ENCODE measurements around the gene NCOA1. TPM values are rescaled to one million over a fixed set of nuclear protein-coding genes. Genes with fewer than 3 reads are reported as not detected.

NCOA1 gene
- total RNA-seq, 2 donors from 2014 or later = 20.1 to 22.6 TPM

DNA sequence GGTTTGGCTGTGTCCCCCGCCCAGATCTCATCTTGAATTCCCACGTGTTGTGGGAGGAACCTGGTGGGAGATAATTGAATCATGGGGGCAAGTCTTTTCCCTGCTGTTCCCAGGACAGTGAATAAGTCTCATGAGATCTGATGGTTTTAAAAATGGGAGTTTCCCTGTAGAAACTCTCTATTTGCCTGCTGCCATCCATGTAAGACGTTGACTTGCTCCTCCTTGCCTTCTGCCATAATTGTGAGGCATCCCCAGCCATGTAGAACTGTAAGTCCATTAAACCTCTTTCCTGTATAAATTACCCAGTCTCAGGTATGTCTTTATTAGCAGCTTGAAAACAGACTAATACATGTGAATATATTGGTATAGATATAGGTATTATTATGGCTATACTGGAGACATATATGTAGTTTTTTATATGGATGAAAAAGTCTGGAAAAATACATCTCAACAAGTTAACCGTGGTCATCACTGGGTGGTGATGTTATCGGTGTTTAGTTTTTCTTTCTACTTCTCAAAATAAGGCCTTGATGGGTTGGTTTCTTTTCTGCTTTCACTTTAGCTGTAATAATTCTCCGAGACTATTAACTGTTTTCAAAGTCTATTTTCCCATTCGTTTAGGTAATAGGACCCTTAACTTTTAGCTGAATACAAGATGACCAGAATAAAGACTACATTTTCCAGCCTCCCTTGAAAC lies 39.1 kb upstream of the NCOA1 start:
- Histone ChIP-seq H3K9ac (ENCODE audit: extremely low read depth, low read length, poor library complexity, severe bottlenecking) (no peak overlapping the region), H3K27me3 (ENCODE audit: control insufficient read depth, insufficient read depth, low read length, poor library complexity, severe bottlenecking) (peaks cover 71% of the 10 kb centered on the region), H3K36me3 (ENCODE audit: control insufficient read depth, insufficient read depth, low read length) (no peaks in the 10 kb centered on the region), H3K4me3 (ENCODE audit: low read length) (no peak overlapping the region), H3K9me3 (ENCODE audit: control insufficient read depth, low read length) (peaks cover 29% of the 10 kb centered on the region), H3K27ac (ENCODE audit: low read depth, low read length) (no peak overlapping the region), H3K4me1 (ENCODE audit: control insufficient read depth, insufficient read depth, low read length) (peaks cover 2% of the 10 kb centered on the region)
- peaks cover 23% of the 10 kb centered on the region for H3K9me3 Mint-ChIP-seq
- peaks cover 11% of the 10 kb centered on the region for H3K4me1 Mint-ChIP-seq
- peaks cover 78% of the 10 kb centered on the region for H3K27me3 Mint-ChIP-seq (ENCODE audit: insufficient read depth)
- WGBS, 2 experiments (ENCODE audit: insufficient coverage in 1 of 2, insufficient read length in 1 of 2) = 86 to 91% methylated on average over 4 to 7 of the region's 7 CpGs
- no peak overlapping the region for H3K27ac Mint-ChIP-seq
- H3K4me3 Mint-ChIP-seq = no peak overlapping the region
- no peak for DNase-seq
- TF ChIP-seq, protein P1, sequence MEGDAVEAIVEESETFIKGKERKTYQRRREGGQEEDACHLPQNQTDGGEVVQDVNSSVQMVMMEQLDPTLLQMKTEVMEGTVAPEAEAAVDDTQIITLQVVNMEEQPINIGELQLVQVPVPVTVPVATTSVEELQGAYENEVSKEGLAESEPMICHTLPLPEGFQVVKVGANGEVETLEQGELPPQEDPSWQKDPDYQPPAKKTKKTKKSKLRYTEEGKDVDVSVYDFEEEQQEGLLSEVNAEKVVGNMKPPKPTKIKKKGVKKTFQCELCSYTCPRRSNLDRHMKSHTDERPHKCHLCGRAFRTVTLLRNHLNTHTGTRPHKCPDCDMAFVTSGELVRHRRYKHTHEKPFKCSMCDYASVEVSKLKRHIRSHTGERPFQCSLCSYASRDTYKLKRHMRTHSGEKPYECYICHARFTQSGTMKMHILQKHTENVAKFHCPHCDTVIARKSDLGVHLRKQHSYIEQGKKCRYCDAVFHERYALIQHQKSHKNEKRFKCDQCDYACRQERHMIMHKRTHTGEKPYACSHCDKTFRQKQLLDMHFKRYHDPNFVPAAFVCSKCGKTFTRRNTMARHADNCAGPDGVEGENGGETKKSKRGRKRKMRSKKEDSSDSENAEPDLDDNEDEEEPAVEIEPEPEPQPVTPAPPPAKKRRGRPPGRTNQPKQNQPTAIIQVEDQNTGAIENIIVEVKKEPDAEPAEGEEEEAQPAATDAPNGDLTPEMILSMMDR (conservative IDR thresholded peaks at IDR 0.05) = no peak
- no peaks in the 10 kb centered on the region for H3K36me3 Mint-ChIP-seq (ENCODE audit: low read depth)

DNA sequence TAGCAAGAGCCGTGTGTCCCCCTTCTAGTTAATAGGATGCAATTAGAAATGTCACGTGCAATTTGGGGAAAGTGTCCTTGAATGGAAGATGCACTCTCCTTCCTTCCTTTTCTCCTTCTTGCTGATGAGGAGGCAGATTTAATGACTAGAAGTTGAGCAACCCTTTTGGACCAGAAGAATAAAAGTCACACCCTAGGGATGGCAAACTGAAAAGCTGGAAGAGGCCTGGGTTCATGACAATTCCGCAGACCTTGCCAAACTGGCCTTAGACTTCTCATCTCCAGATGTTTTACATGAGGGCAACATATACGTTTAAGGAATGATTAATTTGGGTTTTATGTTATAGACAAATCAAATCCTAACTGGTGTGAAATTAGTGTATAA lies 38.6 kb upstream of the NCOA1 start:
- DNase-seq = no peak
- peaks cover 82% of the 10 kb centered on the region for H3K27me3 Mint-ChIP-seq (ENCODE audit: insufficient read depth)
- no peaks in the 10 kb centered on the region for H3K36me3 ChIP-seq (ENCODE audit: control insufficient read depth, insufficient read depth, low read length)
- H3K27ac ChIP-seq (ENCODE audit: low read depth, low read length) = no peak overlapping the region
- H3K4me1 ChIP-seq (ENCODE audit: control insufficient read depth, insufficient read depth, low read length) = peaks cover 3% of the 10 kb centered on the region
- no peak overlapping the region for H3K4me3 Mint-ChIP-seq
- H3K4me1 Mint-ChIP-seq = peaks cover 16% of the 10 kb centered on the region
- no peak overlapping the region for H3K4me3 ChIP-seq (ENCODE audit: low read length)
- H3K27me3 ChIP-seq (ENCODE audit: control insufficient read depth, insufficient read depth, low read length, poor library complexity, severe bottlenecking) = peaks cover 71% of the 10 kb centered on the region
- H3K9me3 ChIP-seq (ENCODE audit: control insufficient read depth, low read length) = peaks cover 29% of the 10 kb centered on the region
- H3K27ac Mint-ChIP-seq = no peak overlapping the region
- WGBS, 2 experiments (ENCODE audit: insufficient coverage in 1 of 2, insufficient read length in 1 of 2) = 93 to 94% methylated on average over 3 to 4 of the region's 4 CpGs
- no peaks in the 10 kb centered on the region for H3K36me3 Mint-ChIP-seq (ENCODE audit: low read depth)
- TF ChIP-seq, protein P1 (conservative IDR thresholded peaks at IDR 0.05) = no peak
- H3K9me3 Mint-ChIP-seq = peaks cover 23% of the 10 kb centered on the region
- no peak overlapping the region for H3K9ac ChIP-seq (ENCODE audit: extremely low read depth, low read length, poor library complexity, severe bottlenecking)

DNA sequence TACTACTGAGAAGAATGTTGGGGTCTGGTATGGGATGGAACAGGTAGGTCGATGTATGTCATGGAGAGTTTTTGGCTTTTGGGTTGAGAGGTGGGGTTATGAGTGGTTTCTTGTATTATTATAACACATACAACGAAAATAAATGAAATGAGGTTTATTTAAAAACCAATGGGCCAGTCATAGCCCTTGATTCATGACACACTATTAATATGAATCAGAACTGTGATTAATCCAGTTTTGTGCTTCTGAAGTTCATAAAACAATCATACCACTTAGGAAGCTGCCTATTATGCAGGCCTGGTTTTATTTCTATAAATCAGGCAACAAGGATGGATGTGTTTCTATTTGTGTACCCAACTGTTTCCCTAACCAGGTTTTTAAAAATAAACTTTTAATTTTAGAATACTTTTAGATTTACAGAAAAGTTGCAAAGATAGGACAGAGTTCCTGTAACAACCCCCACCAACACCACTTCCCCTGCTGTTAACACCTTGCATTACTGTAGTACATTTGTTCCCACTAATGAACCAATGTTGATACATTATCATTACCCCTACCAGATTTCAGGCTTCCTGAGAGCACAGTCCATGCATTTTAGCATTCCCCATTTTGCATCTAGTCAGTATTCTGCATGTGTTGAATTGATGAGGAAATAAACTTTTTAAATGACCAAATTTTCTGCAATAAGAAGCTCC lies 37.5 kb upstream of the NCOA1 start:
- TF ChIP-seq, protein P1 (conservative IDR thresholded peaks at IDR 0.05) = no peak
- Histone ChIP-seq H3K4me3 (ENCODE audit: low read length) (no peak overlapping the region), H3K9me3 (ENCODE audit: control insufficient read depth, low read length) (peaks cover 26% of the 10 kb centered on the region), H3K4me1 (ENCODE audit: control insufficient read depth, insufficient read depth, low read length) (peaks cover 3% of the 10 kb centered on the region), H3K27ac (ENCODE audit: low read depth, low read length) (no peak overlapping the region), H3K9ac (ENCODE audit: extremely low read depth, low read length, poor library complexity, severe bottlenecking) (no peak overlapping the region), H3K27me3 (ENCODE audit: control insufficient read depth, insufficient read depth, low read length, poor library complexity, severe bottlenecking) (peaks cover 78% of the 10 kb centered on the region), H3K36me3 (ENCODE audit: control insufficient read depth, insufficient read depth, low read length) (no peaks in the 10 kb centered on the region)
- no peak for DNase-seq
- H3K27ac Mint-ChIP-seq = no peak overlapping the region
- no peaks in the 10 kb centered on the region for H3K36me3 Mint-ChIP-seq (ENCODE audit: low read depth)
- peaks cover 20% of the 10 kb centered on the region for H3K9me3 Mint-ChIP-seq
- peaks cover 24% of the 10 kb centered on the region for H3K4me1 Mint-ChIP-seq
- H3K4me3 Mint-ChIP-seq = no peak overlapping the region
- WGBS, 2 experiments (ENCODE audit: insufficient coverage in 1 of 2, insufficient read length in 1 of 2) = 95% methylated on average over 2 of the region's 2 CpGs; no CpG with 5 or more reads in 1 of the 2 experiments
- peaks cover 88% of the 10 kb centered on the region for H3K27me3 Mint-ChIP-seq (ENCODE audit: insufficient read depth)

Measured in endodermal cell (in vitro differentiated cells).